Osteoblast (primary cell): ENCODE data around the gene PHIP. TPM values are rescaled to one million over a fixed set of nuclear protein-coding genes. Genes with fewer than 3 reads are reported as not detected.
A peak's percentile ranks its signal among the peaks of the same experiment; 100 is the strongest.

ENCODE experiments used
- DNase-seq: peaks from one replicate; pipeline ENCODE4 v3.0.0; 2011; ENCODE audit warnings: low spot score, mixed read lengths; ENCODE audit not compliant: insufficient read length; ENCODE audit errors: missing footprints
- H2AFZ ChIP-seq: 2 replicates; pipeline ENCODE4 v1.6.0; 2011; ENCODE audit warnings: mild to moderate bottlenecking, low read length
- H3K27ac ChIP-seq: 2 replicates; pipeline ENCODE4 v1.5.1; 2011; ENCODE audit warnings: mild to moderate bottlenecking, low read depth, low read length, moderate library complexity
- H3K27me3 ChIP-seq: 2 replicates; pipeline ENCODE4 v1.6.0; 2012; ENCODE audit warnings: mild to moderate bottlenecking, control low read depth, inconsistent platforms, low read length, moderate library complexity; ENCODE audit not compliant: insufficient read depth
- H3K36me3 ChIP-seq: 2 replicates; pipeline ENCODE4 v1.5.1; 2011; ENCODE audit warnings: mild to moderate bottlenecking, low read length, control low read depth, moderate library complexity; ENCODE audit not compliant: insufficient read depth
- H3K4me1 ChIP-seq: 2 replicates; pipeline ENCODE4 v1.5.1; 2011; ENCODE audit warnings: mild to moderate bottlenecking, low read length, control low read depth, moderate library complexity; ENCODE audit not compliant: insufficient read depth
- H3K4me2 ChIP-seq: 2 replicates; pipeline ENCODE4 v1.6.0; 2011; ENCODE audit warnings: mild to moderate bottlenecking, low read length; ENCODE audit not compliant: insufficient read depth
- H3K4me3 ChIP-seq: fragments of 200-600 bp; sonication (generic); 3 replicates; pipeline ENCODE4 v1.5.1; 2012; ENCODE audit warnings: mild to moderate bottlenecking, low read length, inconsistent platforms; ENCODE audit not compliant: insufficient read depth
- H3K79me2 ChIP-seq: 2 replicates; pipeline ENCODE4 v1.6.0; 2012; ENCODE audit warnings: mild to moderate bottlenecking, low read length, control low read depth, inconsistent platforms; ENCODE audit not compliant: insufficient read depth
- H3K9me3 ChIP-seq: 2 replicates; pipeline ENCODE4 v1.5.1; 2011; ENCODE audit warnings: low read depth, low read length, control low read depth
- H4K20me1 ChIP-seq: 2 replicates; pipeline ENCODE4 v1.6.0; 2012; ENCODE audit warnings: mild to moderate bottlenecking, low read length, control low read depth; ENCODE audit not compliant: insufficient read depth
- total RNA-seq: library from RNA; depleted of rRNA; stranded (reverse); fragments of >200 nt; gene quantifications from 2 replicates; pipeline ENCODE4 v1.2.3, GENCODE V29; 2012
- TF ChIP-seq, protein P1 (sequence below): IDR thresholded peaks from 2 replicates; pipeline ENCODE4 v1.5.1; 2011; ENCODE audit warnings: mild to moderate bottlenecking, low read depth, low read length, moderate library complexity; ENCODE audit errors: extremely low read depth

PHIP gene
- total RNA-seq, 1 donor: 23.9 TPM

DNA sequence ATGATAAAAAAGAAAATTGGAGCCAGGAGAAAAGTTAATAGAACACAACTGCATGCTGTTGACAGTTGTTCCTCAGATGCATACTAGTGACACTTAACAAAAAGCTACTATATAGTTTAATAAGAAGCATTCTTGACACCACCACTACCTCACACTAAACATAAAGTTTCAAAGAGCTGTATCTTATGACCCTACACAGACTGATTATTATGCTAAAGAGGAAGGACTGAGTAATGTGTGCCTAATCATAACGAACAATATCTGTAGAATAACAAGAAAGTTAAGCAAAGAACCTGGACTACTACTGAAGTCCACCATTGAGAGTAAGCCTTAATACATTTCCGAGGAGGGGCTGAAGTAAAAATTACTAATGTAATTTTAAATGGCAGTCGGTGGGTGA is 110.9 kb downstream of the PHIP start:
- Histone ChIP-seq H3K9me3 (no peaks in the 10 kb centered on the region), H3K27ac (no peak overlapping the region), H3K4me2 (no peak overlapping the region), H2AFZ (no peak overlapping the region), H4K20me1 (no peaks in the 10 kb centered on the region), H3K79me2 (no peaks in the 10 kb centered on the region), H3K36me3 (peaks cover 23% of the 10 kb centered on the region), H3K4me1 (no peaks in the 10 kb centered on the region), H3K27me3 (no peaks in the 10 kb centered on the region), H3K4me3 (no peak overlapping the region)
- no peak for DNase-seq
- TF ChIP-seq, protein P1, sequence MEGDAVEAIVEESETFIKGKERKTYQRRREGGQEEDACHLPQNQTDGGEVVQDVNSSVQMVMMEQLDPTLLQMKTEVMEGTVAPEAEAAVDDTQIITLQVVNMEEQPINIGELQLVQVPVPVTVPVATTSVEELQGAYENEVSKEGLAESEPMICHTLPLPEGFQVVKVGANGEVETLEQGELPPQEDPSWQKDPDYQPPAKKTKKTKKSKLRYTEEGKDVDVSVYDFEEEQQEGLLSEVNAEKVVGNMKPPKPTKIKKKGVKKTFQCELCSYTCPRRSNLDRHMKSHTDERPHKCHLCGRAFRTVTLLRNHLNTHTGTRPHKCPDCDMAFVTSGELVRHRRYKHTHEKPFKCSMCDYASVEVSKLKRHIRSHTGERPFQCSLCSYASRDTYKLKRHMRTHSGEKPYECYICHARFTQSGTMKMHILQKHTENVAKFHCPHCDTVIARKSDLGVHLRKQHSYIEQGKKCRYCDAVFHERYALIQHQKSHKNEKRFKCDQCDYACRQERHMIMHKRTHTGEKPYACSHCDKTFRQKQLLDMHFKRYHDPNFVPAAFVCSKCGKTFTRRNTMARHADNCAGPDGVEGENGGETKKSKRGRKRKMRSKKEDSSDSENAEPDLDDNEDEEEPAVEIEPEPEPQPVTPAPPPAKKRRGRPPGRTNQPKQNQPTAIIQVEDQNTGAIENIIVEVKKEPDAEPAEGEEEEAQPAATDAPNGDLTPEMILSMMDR: no peak

DNA sequence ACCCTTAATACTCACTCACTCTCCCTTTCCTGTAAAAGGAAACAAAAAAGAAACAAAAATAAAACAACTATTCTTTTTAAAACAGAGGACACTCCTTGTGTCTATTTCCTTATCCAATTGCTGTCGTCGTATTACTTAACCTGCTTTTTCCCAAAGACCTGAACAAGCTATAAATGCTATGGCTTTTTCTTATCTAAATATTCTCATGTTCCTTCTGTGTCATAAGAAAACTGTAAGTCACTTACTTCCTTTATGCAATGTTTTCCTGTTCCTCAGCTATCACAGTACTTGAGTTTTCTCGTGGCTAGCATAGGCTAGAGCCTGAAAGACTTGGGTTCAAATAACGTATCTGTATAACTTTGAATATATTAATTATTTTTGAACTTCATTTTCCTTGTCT is 111.5 kb downstream of the PHIP start:
- H3K79me2 ChIP-seq: no peaks in the 10 kb centered on the region
- DNase-seq: peak; percentile 36
- H4K20me1 ChIP-seq: no peaks in the 10 kb centered on the region
- no peaks in the 10 kb centered on the region for H3K9me3 ChIP-seq
- no peak overlapping the region for H3K4me3 ChIP-seq
- H3K36me3 ChIP-seq: peaks cover 29% of the 10 kb centered on the region
- H3K4me2 ChIP-seq: no peak overlapping the region
- H3K4me1 ChIP-seq: no peaks in the 10 kb centered on the region
- TF ChIP-seq, protein P1: no peak
- H3K27me3 ChIP-seq: no peaks in the 10 kb centered on the region
- H2AFZ ChIP-seq: no peak overlapping the region
- no peak overlapping the region for H3K27ac ChIP-seq

DNA sequence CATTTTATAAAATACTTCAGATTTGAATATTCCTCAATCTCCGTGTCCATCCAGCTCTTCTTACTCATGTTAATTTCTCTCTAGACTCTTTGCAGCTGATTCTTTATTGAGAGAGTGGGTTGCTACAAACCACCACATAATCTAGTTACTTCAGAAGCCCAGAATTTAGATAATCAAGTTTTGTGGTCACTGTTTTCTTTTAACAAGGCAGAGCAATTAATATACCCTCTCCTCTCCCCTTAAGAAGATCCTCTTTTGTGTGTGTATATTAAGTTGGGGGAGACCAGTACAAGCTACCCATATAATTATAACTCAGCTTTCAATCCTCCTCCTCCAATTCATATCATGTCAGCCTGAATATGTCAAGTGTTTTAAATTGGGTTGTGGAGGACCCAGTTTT is 115.6 kb downstream of the PHIP start:
- no peaks in the 10 kb centered on the region for H4K20me1 ChIP-seq
- H3K36me3 ChIP-seq: peaks cover 36% of the 10 kb centered on the region
- no peak for DNase-seq

DNA sequence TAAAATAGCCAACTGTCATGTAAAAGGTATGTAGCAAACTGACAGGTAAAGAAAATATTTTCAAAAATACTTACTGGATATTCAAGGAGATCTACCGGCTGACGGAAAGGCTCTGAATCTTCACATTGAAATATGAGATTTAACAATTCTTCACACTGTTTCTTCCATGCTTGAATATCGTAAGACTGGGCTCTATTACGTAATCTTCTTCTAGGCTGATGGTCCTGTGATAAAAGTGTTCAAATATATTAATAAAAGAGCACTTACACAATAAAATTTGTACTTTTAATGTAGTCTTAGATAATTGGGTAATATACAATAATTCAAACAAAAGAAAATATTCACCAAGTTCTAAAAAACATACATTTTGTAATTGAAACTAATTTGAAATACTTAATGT is 123.3 kb downstream of the PHIP start:
- Histone ChIP-seq H3K27me3 (no peaks in the 10 kb centered on the region), H3K4me1 (no peaks in the 10 kb centered on the region), H4K20me1 (no peaks in the 10 kb centered on the region), H3K27ac (no peak overlapping the region), H2AFZ (no peak overlapping the region), H3K79me2 (no peaks in the 10 kb centered on the region), H3K4me3 (no peak overlapping the region), H3K36me3 (peaks cover 28% of the 10 kb centered on the region), H3K9me3 (no peaks in the 10 kb centered on the region), H3K4me2 (no peak overlapping the region)
- no peak for DNase-seq
- TF ChIP-seq, protein P1: no peak

More for the DNA sequence above, 115.6 kb downstream of the PHIP start:
- Histone ChIP-seq H3K4me3 (no peak overlapping the region), H3K79me2 (no peaks in the 10 kb centered on the region), H3K4me2 (no peak overlapping the region), H3K9me3 (no peaks in the 10 kb centered on the region), H3K27ac (no peak overlapping the region), H3K27me3 (no peaks in the 10 kb centered on the region), H2AFZ (no peak overlapping the region), H3K4me1 (no peaks in the 10 kb centered on the region)
- TF ChIP-seq, protein P1: no peak
